MM.1S (cell line): Measurements from ENCODE around the gene ZMIZ1.

ENCODE experiments used
- DNase-seq: peaks from one replicate; pipeline ENCODE4 v3.0.0-alpha.2; 2015
- H2AFZ ChIP-seq: fragments of 300-600 bp; sonication (generic); 2 replicates; pipeline ENCODE4 v1.6.0; 2016; ENCODE audit warnings: antibody characterized with exemption, low read length
- H3F3A ChIP-seq: fragments of 300-600 bp; sonication (generic); 2 replicates; pipeline ENCODE4 v1.6.1; 2016; ENCODE audit warnings: mild to moderate bottlenecking, antibody characterized with exemption, low read length, moderate library complexity, mixed read lengths; ENCODE audit not compliant: insufficient read depth
- H3K27ac ChIP-seq: fragments of 300-600 bp; sonication (generic); 2 replicates; pipeline ENCODE4 v1.5.1; 2016; ENCODE audit warnings: mild to moderate bottlenecking, low read length
- H3K27me3 ChIP-seq: fragments of 300-600 bp; sonication (generic); replicated peaks from 2 replicates; pipeline ENCODE4 v1.6.0; 2016; ENCODE audit warnings: low read length; ENCODE audit not compliant: insufficient read depth
- H3K36me3 ChIP-seq: fragments of 300-600 bp; sonication (generic); replicated peaks from 2 replicates; pipeline ENCODE4 v1.6.1; 2016; ENCODE audit warnings: mild to moderate bottlenecking, low read length, mixed read lengths; ENCODE audit not compliant: insufficient read depth
- H3K4me1 ChIP-seq: fragments of 300-600 bp; sonication (generic); 2 replicates; pipeline ENCODE4 v1.6.1; 2016; ENCODE audit warnings: low read length, mixed read lengths
- H3K4me2 ChIP-seq: fragments of 300-600 bp; sonication (generic); 2 replicates; pipeline ENCODE4 v1.6.0; 2016; ENCODE audit warnings: low read depth, low read length
- H3K4me3 ChIP-seq: fragments of 300-600 bp; sonication (generic); 2 replicates; pipeline ENCODE4 v1.5.1; 2016; ENCODE audit warnings: low read length, mixed read lengths
- H3K79me2 ChIP-seq: fragments of 300-600 bp; sonication (generic); 2 replicates; pipeline ENCODE4 v1.6.1; 2016; ENCODE audit warnings: mixed run types, low read length, mixed read lengths
- H3K9ac ChIP-seq: fragments of 300-600 bp; sonication (generic); 2 replicates; pipeline ENCODE4 v1.6.1; 2016; ENCODE audit warnings: low read length, mixed read lengths
- H3K9me2 ChIP-seq: fragments of 300-600 bp; sonication (generic); replicated peaks from 2 replicates; pipeline ENCODE4 v1.6.1; 2016; ENCODE audit warnings: mild to moderate bottlenecking, low read length, mixed read lengths; ENCODE audit not compliant: insufficient read depth
- H3K9me3 ChIP-seq: fragments of 300-600 bp; sonication (generic); replicated peaks from 2 replicates; pipeline ENCODE4 v1.6.1; 2016; ENCODE audit warnings: mild to moderate bottlenecking, low read length, mixed read lengths; ENCODE audit not compliant: insufficient read depth
- H4K20me1 ChIP-seq: fragments of 300-600 bp; sonication (generic); 2 replicates; pipeline ENCODE4 v1.6.1; 2016; ENCODE audit warnings: mild to moderate bottlenecking, low read length, moderate library complexity, mixed read lengths; ENCODE audit not compliant: insufficient read depth
- EZH2 ChIP-seq: fragments of 300-600 bp; sonication (generic); optimal IDR thresholded peaks from 2 replicates; pipeline ENCODE3; 2017; ENCODE audit warnings: low read depth, mild to moderate bottlenecking, antibody characterized with exemption, low read length, mixed read lengths
- EZH2phosphoT487 ChIP-seq: fragments of 300-600 bp; sonication (generic); IDR thresholded peaks from 2 replicates; pipeline ENCODE4 v1.6.1; 2018; ENCODE audit warnings: antibody characterized with exemption, low read length
- TF ChIP-seq, protein P1 (sequence below): fragments of 300-600 bp; sonication (generic); IDR thresholded peaks from 2 replicates; pipeline ENCODE4 v1.5.1; 2016; ENCODE audit warnings: antibody characterized with exemption, low read length, mixed read lengths

Gene ZMIZ1

DNA sequence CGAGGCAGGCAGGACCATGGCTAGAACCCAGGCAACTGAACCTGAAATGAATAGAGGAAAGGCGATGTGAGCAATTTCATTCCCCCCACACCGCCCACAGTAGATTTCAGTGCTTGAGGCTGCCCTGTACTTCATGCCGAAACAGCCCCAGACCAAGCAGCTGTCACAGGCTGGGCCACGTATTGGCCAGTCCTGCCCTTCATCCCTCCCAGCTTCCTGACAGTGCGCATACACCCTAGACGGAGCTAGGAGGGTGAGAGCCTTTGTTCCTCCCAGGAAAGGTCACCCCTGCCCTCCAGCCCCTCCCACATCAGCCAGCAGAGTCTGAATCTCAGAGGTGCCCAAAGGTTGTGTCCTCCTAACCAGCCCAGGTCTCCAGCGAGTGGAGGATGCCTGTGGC, 98.8 kb downstream of the ZMIZ1 start:
- Histone ChIP-seq H2AFZ (no peak overlapping the region), H3K27me3 (no peaks in the 10 kb centered on the region), H3K4me1 (no peaks in the 10 kb centered on the region), H4K20me1 (no peaks in the 10 kb centered on the region), H3F3A (no peaks in the 10 kb centered on the region), H3K79me2 (no peaks in the 10 kb centered on the region), H3K4me3 (no peak overlapping the region), H3K36me3 (no peaks in the 10 kb centered on the region), H3K9ac (no peak overlapping the region), H3K9me2 (no peaks in the 10 kb centered on the region), H3K9me3 (no peaks in the 10 kb centered on the region), H3K27ac (no peak overlapping the region), H3K4me2 (no peak overlapping the region)
- no peak for TF ChIP-seq EZH2
- TF ChIP-seq, protein P1, sequence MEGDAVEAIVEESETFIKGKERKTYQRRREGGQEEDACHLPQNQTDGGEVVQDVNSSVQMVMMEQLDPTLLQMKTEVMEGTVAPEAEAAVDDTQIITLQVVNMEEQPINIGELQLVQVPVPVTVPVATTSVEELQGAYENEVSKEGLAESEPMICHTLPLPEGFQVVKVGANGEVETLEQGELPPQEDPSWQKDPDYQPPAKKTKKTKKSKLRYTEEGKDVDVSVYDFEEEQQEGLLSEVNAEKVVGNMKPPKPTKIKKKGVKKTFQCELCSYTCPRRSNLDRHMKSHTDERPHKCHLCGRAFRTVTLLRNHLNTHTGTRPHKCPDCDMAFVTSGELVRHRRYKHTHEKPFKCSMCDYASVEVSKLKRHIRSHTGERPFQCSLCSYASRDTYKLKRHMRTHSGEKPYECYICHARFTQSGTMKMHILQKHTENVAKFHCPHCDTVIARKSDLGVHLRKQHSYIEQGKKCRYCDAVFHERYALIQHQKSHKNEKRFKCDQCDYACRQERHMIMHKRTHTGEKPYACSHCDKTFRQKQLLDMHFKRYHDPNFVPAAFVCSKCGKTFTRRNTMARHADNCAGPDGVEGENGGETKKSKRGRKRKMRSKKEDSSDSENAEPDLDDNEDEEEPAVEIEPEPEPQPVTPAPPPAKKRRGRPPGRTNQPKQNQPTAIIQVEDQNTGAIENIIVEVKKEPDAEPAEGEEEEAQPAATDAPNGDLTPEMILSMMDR, result no peak
- no peak for TF ChIP-seq EZH2phosphoT487
- no peak for DNase-seq

DNA sequence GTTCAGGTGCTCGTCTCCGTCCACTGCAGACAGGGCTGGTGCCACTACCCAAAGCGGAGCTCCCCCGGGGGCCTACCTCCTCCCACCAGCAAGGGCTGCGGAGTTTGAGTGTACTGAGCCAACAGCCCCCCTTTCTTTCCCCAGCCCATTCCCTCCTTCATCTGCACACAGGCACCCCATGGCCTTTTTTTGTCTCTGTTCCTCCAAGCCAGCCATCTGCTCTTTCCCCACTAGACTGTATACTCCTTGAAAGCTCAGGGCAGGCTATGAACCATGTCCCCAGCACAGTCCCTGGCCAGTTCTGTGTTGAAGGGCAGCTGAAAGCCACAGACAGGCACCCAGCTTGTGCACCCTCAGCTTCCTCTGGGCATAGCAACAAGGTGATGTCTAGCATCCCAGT, 99.4 kb downstream of the ZMIZ1 start:
- TF ChIP-seq EZH2 (no peak), EZH2phosphoT487 (no peak)
- no peak overlapping the region for H3K4me2 ChIP-seq
- H3K4me3 ChIP-seq, result no peak overlapping the region
- H3F3A ChIP-seq, result no peaks in the 10 kb centered on the region
- no peaks in the 10 kb centered on the region for H3K9me2 ChIP-seq
- no peak overlapping the region for H2AFZ ChIP-seq
- no peaks in the 10 kb centered on the region for H4K20me1 ChIP-seq
- no peaks in the 10 kb centered on the region for H3K9me3 ChIP-seq
- H3K9ac ChIP-seq, result no peak overlapping the region
- no peaks in the 10 kb centered on the region for H3K79me2 ChIP-seq
- no peaks in the 10 kb centered on the region for H3K27me3 ChIP-seq
- no peaks in the 10 kb centered on the region for H3K36me3 ChIP-seq
- H3K4me1 ChIP-seq, result no peaks in the 10 kb centered on the region
- no peak for DNase-seq
- no peak overlapping the region for H3K27ac ChIP-seq

DNA sequence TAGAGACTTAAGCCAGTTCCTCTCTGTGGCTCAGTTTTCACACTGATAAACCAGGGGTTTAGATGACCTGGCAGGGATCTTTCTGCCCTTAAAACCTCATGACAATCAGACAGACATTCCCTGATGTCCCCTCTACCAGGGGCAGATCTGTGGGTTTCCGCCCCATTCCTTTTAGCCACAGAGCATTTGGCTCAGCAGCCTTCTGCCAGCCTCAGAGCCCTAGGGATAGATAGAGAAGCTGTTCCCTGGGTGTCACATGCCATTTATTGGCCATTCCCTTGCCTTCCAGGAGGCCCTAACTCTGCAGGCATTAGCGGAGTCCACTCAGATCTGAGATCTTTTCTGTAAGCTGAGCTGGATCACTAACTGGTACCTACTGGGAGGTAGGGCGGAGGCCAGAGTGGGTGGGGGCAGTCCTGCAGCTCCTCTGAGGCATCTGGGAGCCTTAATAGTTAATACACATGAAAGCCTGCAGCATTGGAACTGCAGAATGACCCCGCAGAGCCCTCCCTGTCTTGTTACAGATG, 101.5 kb downstream of the ZMIZ1 start:
- Histone ChIP-seq H3K4me3 (no peak overlapping the region), H2AFZ (no peak overlapping the region), H4K20me1 (no peaks in the 10 kb centered on the region), H3K9ac (no peak overlapping the region), H3K9me3 (no peaks in the 10 kb centered on the region), H3K27me3 (no peaks in the 10 kb centered on the region), H3K4me2 (no peak overlapping the region), H3K27ac (no peak overlapping the region), H3K9me2 (no peaks in the 10 kb centered on the region), H3F3A (no peaks in the 10 kb centered on the region), H3K79me2 (no peaks in the 10 kb centered on the region), H3K36me3 (no peaks in the 10 kb centered on the region), H3K4me1 (no peaks in the 10 kb centered on the region)
- no peak for DNase-seq
- no peak for TF ChIP-seq EZH2phosphoT487
- no peak for TF ChIP-seq EZH2
- TF ChIP-seq, protein P1, result no peak

DNA sequence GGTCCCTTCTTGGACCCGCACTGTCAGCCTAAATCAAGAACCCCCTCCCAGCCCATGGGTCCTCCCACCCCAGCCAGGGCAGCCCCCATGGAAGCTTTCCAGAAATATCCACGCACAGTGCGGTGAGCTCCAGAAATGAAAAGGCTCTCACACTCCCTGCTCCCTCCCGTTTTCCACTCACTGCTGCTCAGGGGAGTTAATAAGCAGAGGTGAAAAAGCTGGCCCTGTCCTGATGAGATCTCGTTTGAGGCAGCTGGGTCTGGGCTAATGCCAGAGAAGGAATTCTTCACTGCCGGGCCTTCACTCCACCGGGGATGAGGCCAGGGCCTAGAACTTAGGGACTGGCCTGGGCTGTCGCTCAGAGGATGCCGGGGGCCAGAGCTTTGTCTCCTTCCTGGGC, 102.2 kb downstream of the ZMIZ1 start:
- no peak overlapping the region for H3K4me3 ChIP-seq
- TF ChIP-seq EZH2phosphoT487, result no peak
- no peak for TF ChIP-seq EZH2
- TF ChIP-seq, protein P1, result no peak
- no peak overlapping the region for H2AFZ ChIP-seq
- no peaks in the 10 kb centered on the region for H3K36me3 ChIP-seq
- no peaks in the 10 kb centered on the region for H3K4me1 ChIP-seq
- no peak overlapping the region for H3K4me2 ChIP-seq
- H3K27ac ChIP-seq, result no peak overlapping the region
- H4K20me1 ChIP-seq, result no peaks in the 10 kb centered on the region
- H3K79me2 ChIP-seq, result no peaks in the 10 kb centered on the region
- DNase-seq, result no peak
- no peaks in the 10 kb centered on the region for H3K9me3 ChIP-seq
- H3F3A ChIP-seq, result no peaks in the 10 kb centered on the region
- no peaks in the 10 kb centered on the region for H3K27me3 ChIP-seq
- H3K9ac ChIP-seq, result no peak overlapping the region
- H3K9me2 ChIP-seq, result no peaks in the 10 kb centered on the region
